Measurements from ENCODE around the gene SHROOM4. TPM values are rescaled to one million over a fixed set of nuclear protein-coding genes. Genes with fewer than 3 reads are reported as not detected.

Gene SHROOM4
- total RNA-seq, 4 donors from 2014 or later = 8.6 to 15.1 (median 10.8) TPM

GRCh38 chrX:50577326-50577725, 236.7 kb downstream of the SHROOM4 start:
- 56% methylated on average over 1 of the region's 1 CpG; no CpG with 5 or more reads in 1 of the 2 donors for WGBS, 2 donors (ENCODE audit: low coverage in 1 of 2)
- no peak for ATAC-seq
- no peaks in the 10 kb centered on the region for H3K36me3 ChIP-seq
- no peaks in the 10 kb centered on the region for H3K4me1 ChIP-seq
- no peaks in the 10 kb centered on the region for H3K27me3 ChIP-seq
- H3K27ac ChIP-seq = no peak overlapping the region
- TF ChIP-seq CTCF (IDR thresholded peaks at IDR 0.05) = no peak
- no peak for TF ChIP-seq POLR2A (IDR thresholded peaks at IDR 0.05)
- no peak for TF ChIP-seq EP300 (IDR thresholded peaks at IDR 0.05)
- no peak for TF ChIP-seq POLR2AphosphoS5 (IDR thresholded peaks at IDR 0.05)
- H3K4me3 ChIP-seq = no peak overlapping the region
- no peaks in the 10 kb centered on the region for H3K9me3 ChIP-seq

GRCh38 chrX:50567636-50568035, 246.4 kb downstream of the SHROOM4 start:
- no peaks in the 10 kb centered on the region for H3K36me3 ChIP-seq
- H3K4me3 ChIP-seq = no peak overlapping the region
- ATAC-seq = no peak
- H3K27ac ChIP-seq = no peak overlapping the region
- TF ChIP-seq EP300 (IDR thresholded peaks at IDR 0.05) (no peak), POLR2AphosphoS5 (IDR thresholded peaks at IDR 0.05) (no peak), POLR2A (IDR thresholded peaks at IDR 0.05) (no peak), CTCF (IDR thresholded peaks at IDR 0.05) (no peak)
- WGBS, 2 donors (ENCODE audit: low coverage in 1 of 2) = 10 to 17% methylated on average over 1 of the region's 1 CpG
- no peaks in the 10 kb centered on the region for H3K9me3 ChIP-seq
- H3K27me3 ChIP-seq = no peaks in the 10 kb centered on the region
- H3K4me1 ChIP-seq = no peaks in the 10 kb centered on the region

GRCh38 chrX:50565718-50566117, 248.3 kb downstream of the SHROOM4 start:
- 20 to 93% methylated on average over 1 to 2 of the region's 4 CpGs for WGBS, 2 donors (ENCODE audit: low coverage in 1 of 2)
- Histone ChIP-seq H3K4me1 (no peaks in the 10 kb centered on the region), H3K36me3 (no peaks in the 10 kb centered on the region), H3K4me3 (no peak overlapping the region), H3K27me3 (no peaks in the 10 kb centered on the region), H3K9me3 (no peaks in the 10 kb centered on the region), H3K27ac (no peak overlapping the region)
- no peak for TF ChIP-seq CTCF (IDR thresholded peaks at IDR 0.05)
- TF ChIP-seq POLR2AphosphoS5 (IDR thresholded peaks at IDR 0.05) = no peak
- TF ChIP-seq EP300 (IDR thresholded peaks at IDR 0.05) = no peak
- TF ChIP-seq POLR2A (IDR thresholded peaks at IDR 0.05) = no peak
- ATAC-seq = no peak

Small RNA genes within 50 kb of the gene (small RNA-seq; reads per million reads assigned to genes)
- 0 reads per million in 4 donors for gene RNU6-935P

Other genes starting within 250 kb of the SHROOM4 start
- gene BMP15, start 96.5 kb upstream of the SHROOM4 start, total RNA-seq = not detected

Data from gastroesophageal sphincter (tissue), 4 donors.